CMK (cell line): ENCODE data around the gene CRCP.
"Not testable (repeated sequence)": the region's sequence is repeated elsewhere in the genome, so short reads cannot be mapped to it uniquely, and the experiment has no call there.

Experiments
- DNase-seq: peaks from one replicate; pipeline ENCODE4 v3.0.0-alpha.2; 2010; ENCODE audit warnings: low read depth

CRCP gene

DNA sequence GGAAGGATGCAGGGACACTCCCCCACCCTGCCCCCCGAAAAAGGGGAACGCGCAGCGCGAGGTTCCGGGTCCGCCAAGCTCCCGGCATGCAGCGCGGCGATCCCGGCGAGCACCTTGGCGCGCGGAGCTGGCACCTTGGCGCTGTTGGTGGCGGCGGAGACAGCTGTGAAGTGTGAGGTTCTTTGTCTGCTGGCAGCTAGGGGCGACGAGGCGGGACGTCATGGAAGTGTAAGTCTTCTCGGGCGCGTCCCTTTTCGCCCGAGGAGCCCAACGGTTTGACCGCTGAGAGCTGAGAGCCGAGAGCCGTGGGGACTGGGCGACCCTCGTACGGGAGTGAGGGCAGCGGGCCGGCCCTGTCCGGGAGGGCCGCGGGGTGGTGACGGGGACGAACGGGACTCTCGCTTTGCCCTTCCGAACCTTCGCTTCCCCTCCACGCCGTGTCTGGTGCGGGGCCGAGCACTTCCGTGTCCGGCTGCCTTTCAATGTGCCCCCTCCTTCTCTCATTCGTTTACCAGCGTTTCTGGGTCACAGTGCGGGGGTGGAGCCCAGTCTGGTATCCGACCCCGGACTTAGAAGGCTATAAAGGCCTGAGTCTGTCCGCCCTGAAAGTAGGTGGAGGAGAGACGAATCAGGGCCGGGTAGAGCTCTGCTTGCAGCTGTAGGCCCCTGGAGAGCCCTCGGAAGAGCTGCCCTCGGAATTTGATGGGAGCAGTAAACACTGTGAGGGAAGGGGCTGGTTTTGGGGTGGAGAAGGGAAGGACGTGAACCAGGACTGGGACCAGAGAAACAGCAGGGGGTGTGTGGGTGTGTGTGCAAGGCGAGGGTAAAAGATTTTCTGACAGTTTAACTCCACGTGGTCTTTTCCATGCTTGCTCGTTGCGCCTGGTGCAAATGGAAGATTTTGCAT lies at the start of gene CRCP:
Gene CRCP, plus strand, starts transcription at position 105 of the 907 bp plus-strand sequence. Its CDS starts 116 bp downstream, at position 221.
- peak; percentile 72 for DNase-seq

DNA sequence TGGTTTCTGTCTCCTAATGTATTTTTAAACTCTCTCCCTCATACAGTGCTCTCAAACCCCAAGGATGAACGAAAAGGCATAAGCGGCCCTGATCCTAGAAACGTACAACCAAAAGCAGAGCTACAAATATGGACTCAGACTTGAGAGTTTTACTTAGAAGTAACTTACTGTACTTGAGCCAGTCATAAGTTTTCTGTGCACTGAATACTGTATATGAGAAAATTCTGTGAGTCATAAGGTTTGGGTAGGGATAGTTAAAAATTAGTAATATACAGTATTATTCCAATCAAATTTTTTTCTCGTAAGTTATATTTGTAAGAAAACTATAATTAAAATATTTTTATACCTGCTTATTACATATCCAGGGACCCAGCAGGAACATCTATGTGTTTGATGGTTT lies 44.9 kb upstream of the CRCP start:
- no peak for DNase-seq

DNA sequence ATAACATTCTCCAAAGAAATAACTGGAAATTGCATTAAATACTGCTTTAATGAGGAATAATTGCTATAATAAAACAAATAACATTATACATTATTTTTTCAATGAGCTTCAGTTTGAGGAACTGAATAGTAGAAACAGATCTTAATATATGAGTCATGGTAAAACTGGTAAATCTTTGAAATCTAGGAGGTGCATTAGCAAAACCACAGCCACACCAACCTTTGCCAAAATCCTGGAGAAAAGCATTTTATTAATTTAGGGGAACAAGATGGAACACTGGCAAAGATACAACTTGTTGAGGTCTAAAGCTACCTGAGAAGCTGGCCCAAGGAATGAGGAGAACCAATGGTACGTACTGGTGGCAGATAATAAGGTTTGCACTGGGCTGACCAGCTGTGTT lies 44.4 kb upstream of the CRCP start:
- DNase-seq = no peak

- not testable (repeated sequence) for DNase-seq
Measured at GRCh38 chr7:66072208-66072607, 42.4 kb upstream of the CRCP start.

GRCh38 chr7:66075590-66076461 lies 38.8 kb upstream of the CRCP start, which contains the start of gene ASL:
Gene ASL, plus strand, starts transcription at chr7:66075819. Its CDS starts 263 bp downstream, at chr7:66076082.
- DNase-seq = peak; percentile 79

- DNase-seq = no peak
Measured at GRCh38 chr7:66076462-66077329, 38.0 kb upstream of the CRCP start.

DNA sequence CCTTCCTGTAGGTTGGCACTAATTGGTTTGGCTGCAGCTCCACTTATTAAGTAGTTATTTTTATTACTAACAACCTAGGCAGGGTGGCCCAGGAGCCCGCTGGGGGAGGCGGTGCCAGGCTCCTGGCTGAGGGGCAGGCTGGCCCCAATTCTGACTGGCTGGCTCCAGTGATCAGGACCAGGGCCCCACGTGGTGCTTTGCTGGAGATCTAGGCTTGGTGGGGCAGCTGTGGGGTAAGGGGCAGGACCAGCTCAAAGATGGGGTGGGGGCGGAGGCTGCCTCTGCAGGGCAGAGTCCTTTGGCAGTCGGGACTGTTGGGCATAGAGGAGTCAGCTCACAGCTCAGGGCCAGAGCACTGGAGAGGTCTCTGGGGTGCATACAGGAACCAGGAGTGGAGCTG lies 36.6 kb upstream of the CRCP start:
- DNase-seq = no peak

DNA sequence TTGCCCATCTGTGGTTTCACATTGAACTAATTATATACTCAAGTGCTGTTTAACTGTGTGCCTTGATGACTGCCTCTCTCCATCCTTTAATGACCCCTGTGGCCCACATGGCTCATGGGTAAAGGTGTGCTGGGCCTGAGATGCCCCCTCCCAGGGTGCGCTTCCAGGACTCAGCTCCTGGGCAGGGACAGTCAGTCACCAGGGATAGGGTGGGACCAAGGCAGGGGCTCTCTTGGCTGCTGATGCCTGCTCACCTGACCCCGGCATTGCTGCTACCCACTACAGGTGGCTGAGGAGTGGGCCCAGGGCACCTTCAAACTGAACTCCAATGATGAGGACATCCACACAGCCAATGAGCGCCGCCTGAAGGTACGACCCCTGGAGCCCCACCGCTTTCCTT lies 32.6 kb upstream of the CRCP start:
- no peak for DNase-seq

DNA sequence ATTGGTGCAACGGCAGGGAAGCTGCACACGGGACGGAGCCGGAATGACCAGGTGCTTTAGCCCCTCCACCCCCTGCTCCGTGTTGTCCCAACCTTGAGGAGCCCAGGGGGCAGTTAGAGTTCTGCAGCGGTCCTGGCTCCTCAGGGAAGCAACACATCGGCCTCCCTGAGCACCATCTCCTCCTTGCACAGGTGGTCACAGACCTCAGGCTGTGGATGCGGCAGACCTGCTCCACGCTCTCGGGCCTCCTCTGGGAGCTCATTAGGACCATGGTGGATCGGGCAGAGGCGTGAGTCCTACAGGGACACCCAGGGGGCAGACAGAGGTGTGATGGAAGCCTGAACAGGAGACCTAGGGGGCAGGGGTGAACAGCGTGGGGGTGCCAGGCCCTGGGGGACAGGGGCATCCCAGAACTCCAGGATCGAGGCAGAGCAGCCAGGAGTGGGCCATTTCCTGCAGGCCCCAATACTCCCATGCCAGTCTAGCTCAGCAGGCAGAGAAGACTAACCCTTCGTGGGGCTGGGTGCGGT lies 31.7 kb upstream of the CRCP start:
- DNase-seq = no peak

GRCh38 chr7:66083677-66084076 lies 31.0 kb upstream of the CRCP start:
- no peak for DNase-seq

GRCh38 chr7:66088861-66089838 lies 25.5 kb upstream of the CRCP start:
- no peak for DNase-seq

GRCh38 chr7:66092654-66093053 lies 22.0 kb upstream of the CRCP start:
- DNase-seq = no peak

DNA sequence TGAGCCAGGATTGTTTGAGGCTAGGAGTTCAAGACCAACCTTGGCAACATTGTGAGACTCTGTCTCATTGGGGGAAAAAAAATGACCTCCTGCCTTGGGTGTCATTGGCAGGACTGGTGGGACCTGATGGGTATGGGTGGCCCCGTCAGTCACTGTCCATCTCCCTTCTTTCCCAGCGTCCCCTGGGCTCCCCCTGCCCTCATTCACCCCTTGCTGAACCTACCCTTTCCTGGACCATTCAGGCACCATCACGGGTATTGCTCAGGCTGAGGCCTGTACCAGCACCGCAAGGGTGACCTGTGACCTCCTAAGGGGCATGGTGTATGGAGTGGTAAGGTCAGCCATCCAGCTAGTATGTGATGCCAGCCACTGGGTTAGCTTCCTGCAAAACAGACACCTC lies 19.6 kb upstream of the CRCP start:
- DNase-seq = no peak

GRCh38 chr7:66099232-66099550 lies 15.5 kb upstream of the CRCP start:
- peak; percentile 18 for DNase-seq

GRCh38 chr7:66099551-66100407 lies 14.9 kb upstream of the CRCP start:
- peak; percentile 45 for DNase-seq

- no peak for DNase-seq
Measured at GRCh38 chr7:66100408-66101050, 14.1 kb upstream of the CRCP start.

DNA sequence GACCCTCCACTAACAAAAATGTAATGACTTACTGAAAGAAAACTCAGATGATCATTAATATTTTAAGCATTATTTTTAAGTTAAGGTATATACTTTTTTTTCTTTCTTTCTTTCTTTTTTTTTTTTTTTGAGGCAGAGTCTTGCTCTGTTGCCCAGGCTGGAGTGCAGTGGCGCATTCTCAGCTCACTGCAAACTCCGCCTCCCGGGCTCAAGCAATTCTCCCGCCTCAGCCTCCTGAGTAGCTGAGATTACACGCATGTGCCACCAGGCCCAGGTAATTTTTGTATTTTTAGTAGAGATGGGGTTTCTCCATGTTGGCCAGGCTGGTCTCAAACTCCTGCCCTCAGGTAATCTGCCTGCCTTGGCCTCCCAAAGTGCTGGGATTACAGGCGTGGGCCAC lies 12.5 kb upstream of the CRCP start:
- not testable (repeated sequence) for DNase-seq

DNA sequence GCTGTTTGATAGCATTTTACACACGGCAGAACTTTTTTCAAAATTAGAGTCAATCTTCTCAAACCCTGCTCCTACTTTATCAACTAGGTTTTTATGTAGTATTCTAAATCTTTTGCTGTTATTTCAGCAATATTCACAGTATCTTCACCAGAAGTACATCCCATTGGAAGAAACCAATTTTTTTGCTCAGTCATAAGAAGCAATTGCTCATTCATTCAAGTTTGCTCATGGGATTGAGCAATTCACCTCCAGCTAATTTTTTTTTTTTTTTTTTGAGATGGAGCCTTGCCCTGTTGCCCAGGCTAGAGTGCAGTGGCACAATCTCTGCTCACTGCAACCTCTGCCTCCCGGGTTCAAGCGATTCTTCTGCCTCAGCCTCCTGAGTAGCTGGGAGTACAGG lies 10.7 kb upstream of the CRCP start:
- not testable (repeated sequence) for DNase-seq

DNA sequence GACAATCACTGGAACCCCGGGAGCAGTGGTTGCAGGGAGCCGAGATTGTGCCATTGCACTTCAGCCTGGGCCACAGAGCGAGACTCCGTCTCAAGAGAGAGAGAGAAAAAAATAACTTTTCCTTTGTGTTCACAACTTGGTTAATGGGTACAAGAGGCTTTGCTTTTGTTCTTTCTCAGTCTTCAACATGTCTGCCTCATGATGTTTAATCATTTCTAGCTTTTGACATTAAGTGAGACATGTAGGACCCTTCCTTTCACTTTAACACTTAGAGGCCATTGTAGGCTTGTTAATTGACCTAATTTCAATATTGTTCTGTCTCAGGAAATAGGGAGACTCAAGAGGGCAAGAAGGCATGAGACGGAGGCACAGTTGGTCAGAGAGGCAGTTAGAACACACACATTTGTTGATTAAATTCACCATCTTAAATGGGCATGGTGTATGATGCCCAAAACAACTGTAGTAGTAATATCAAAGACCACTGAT lies 9.3 kb upstream of the CRCP start:
- DNase-seq = no peak
